ENCODE results near the gene AP1G1.

- TF ChIP-seq ZNF274 (IDR thresholded peaks at IDR 0.05; ENCODE audit: low read depth, low read length) (no peak), YY1 (IDR thresholded peaks at IDR 0.05; ENCODE audit: insufficient read depth, insufficient read length) (no peak)
These were observed 96.8 kb downstream of the AP1G1 start for GRCh38 chr16:71711789-71712188.

All from NT2/D1 (cell line).